CD4-positive, alpha-beta T cell (primary cell): Measurements from ENCODE around the gene BAK1. TPM values are rescaled to one million over a fixed set of nuclear protein-coding genes. Genes with fewer than 3 reads are reported as not detected.
"Not testable (repeated sequence)": the region's sequence is repeated elsewhere in the genome, so short reads cannot be mapped to it uniquely, and the experiment has no call there.

Source experiments
- ATAC-seq: fragments of 200-7000 bp; cut with Tn5 transposase; one replicate; pipeline ENCODE4 v1.10.0; 2022; ENCODE audit warnings: mild to moderate bottlenecking; ENCODE audit not compliant: poor library complexity
- CTCF ChIA-PET: fragments of 350-600 bp; sonication (Branson Sonifier 250); formaldehyde crosslinking; loops from one replicate; lab custom pipeline; 2021; ENCODE audit warnings: antibody characterized with exemption, inconsistent platforms; lab: Charles Lee
- POLR2A ChIA-PET: fragments of 350-600 bp; sonication (Branson Sonifier 250); formaldehyde crosslinking; loops from one replicate; lab custom pipeline; 2021; ENCODE audit warnings: antibody characterized with exemption, inconsistent platforms; lab: Charles Lee
- DNase-seq, 14 experiments: peaks; one replicate each; pipeline ENCODE4 v3.0.0-alpha.2; 2013 to 2020; ENCODE audit warnings: mixed read lengths in 2 of 14
- H3K27ac ChIP-seq, 2 donors: one replicate each; pipeline versions ENCODE4 v1.5.1 to v1.7.0; 2013; ENCODE audit warnings: low read length in 2 of 2, low read depth in 1 of 2, mild to moderate bottlenecking in 1 of 2
- H3K27me3 ChIP-seq, 2 experiments: 1 replicate in 1 of 2; 2 replicates in 1 of 2; pipeline versions ENCODE4 v1.6.1 to v1.7.0; 2013; ENCODE audit warnings: low read length in 2 of 2, control low read depth in 1 of 2, mild to moderate bottlenecking in 1 of 2, moderate library complexity in 1 of 2; ENCODE audit not compliant: insufficient read depth in 2 of 2, control insufficient read depth in 1 of 2
- H3K36me3 ChIP-seq: one replicate; pipeline ENCODE4 v1.6.1; 2013; ENCODE audit warnings: low read length, control low read depth; ENCODE audit not compliant: insufficient read depth
- H3K4me1 ChIP-seq: one replicate; pipeline ENCODE4 v1.6.1; 2013; ENCODE audit warnings: low read length, control low read depth; ENCODE audit not compliant: insufficient read depth
- H3K4me3 ChIP-seq: one replicate; pipeline ENCODE4 v1.5.1; 2013; ENCODE audit warnings: mild to moderate bottlenecking, low read length, moderate library complexity
- H3K9me3 ChIP-seq, 2 experiments: 1 replicate in 1 of 2; 2 replicates in 1 of 2; pipeline versions ENCODE4 v1.6.1 to v1.7.0; 2013; ENCODE audit warnings: low read length in 2 of 2, mild to moderate bottlenecking in 2 of 2, control low read depth in 1 of 2, moderate library complexity in 1 of 2; ENCODE audit not compliant: control insufficient read depth in 1 of 2, insufficient read depth in 1 of 2
- H3K27ac Mint-ChIP-seq: one replicate; pipeline ENCODE4 v1.8.0; 2020; ENCODE audit warnings: mixed read lengths
- H3K27me3 Mint-ChIP-seq: one replicate; pipeline ENCODE4 v1.8.0; 2021; ENCODE audit warnings: mixed read lengths
- H3K36me3 Mint-ChIP-seq: one replicate; pipeline ENCODE4 v1.8.0; 2021; ENCODE audit warnings: low read depth, mixed read lengths
- H3K4me1 Mint-ChIP-seq: one replicate; pipeline ENCODE4 v1.8.0; 2021; ENCODE audit warnings: low read depth, mixed read lengths
- H3K4me3 Mint-ChIP-seq: one replicate; pipeline ENCODE4 v1.8.0; 2020; ENCODE audit warnings: mild to moderate bottlenecking, mixed read lengths
- H3K9me3 Mint-ChIP-seq: one replicate; pipeline ENCODE4 v1.8.0; 2020; ENCODE audit warnings: mixed read lengths
- CTCF ChIP-seq: fragments of 200-600 bp; IDR thresholded peaks from one replicate; pipeline ENCODE4 v1.8.0; 2022; ENCODE audit warnings: antibody characterized with exemption, mild to moderate bottlenecking
- intact Hi-C, 2 experiments: fragments of 100-400 bp; cut with DNase I in 1 of 2; cut with micrococcal nuclease in 1 of 2; formaldehyde crosslinking; loops; one replicate each; pipeline versions ENCODE4 v1.15.1 to v1.9.0; 2023 to 2025; cut with DNase I, micrococcal nuclease
- total RNA-seq, 174 experiments: library from RNA in 2 of 174; stranded (reverse) in 2 of 174; gene quantifications; one replicate each; pipeline ENCODE4 v1.2.3 and lab custom pipeline; 2021 to 2026

The BAK1 gene
- total RNA-seq, 2 experiments from 2014 or later, result 38.3 to 40.8 TPM

GRCh38 chr6:33540768-33541167, 39.3 kb downstream of the BAK1 start:
- Histone ChIP-seq H3K27ac (no peak overlapping the region), H3K36me3 (no peaks in the 10 kb centered on the region), H3K4me1 (no peaks in the 10 kb centered on the region), H3K4me3 (no peak overlapping the region), H3K9me3 (no peaks in the 10 kb centered on the region), H3K27me3 (no peaks in the 10 kb centered on the region)
- DNase-seq (no peak), ATAC-seq (no peak)
- H3K4me3 Mint-ChIP-seq, result no peak overlapping the region
- TF ChIP-seq CTCF, result no peak
- no peaks in the 10 kb centered on the region for H3K27me3 Mint-ChIP-seq
- H3K27ac Mint-ChIP-seq, result no peak overlapping the region
- ChIA-PET CTCF (no interaction called here), POLR2A (no interaction called here)
- no peaks in the 10 kb centered on the region for H3K9me3 Mint-ChIP-seq
- no peaks in the 10 kb centered on the region for H3K36me3 Mint-ChIP-seq
- no peaks in the 10 kb centered on the region for H3K4me1 Mint-ChIP-seq
- intact Hi-C loops, result no loop called here

- intact Hi-C loops, result loop anchor here (2.0 to 5.0 kb wide), 3 partner anchors 36 to 142 kb away; partner anchors contain the start of genes KIFC1 (in 1 of the 2) and ZBTB9 (in 1 of the 2)
Measured at GRCh38 chr6:33534702-33535101, 45.4 kb downstream of the BAK1 start.

GRCh38 chr6:33533163-33533869, 46.8 kb downstream of the BAK1 start:
- intact Hi-C loops, result loop anchor here in 1 of 2 experiments (1.0 to 5.0 kb wide), 5 partner anchors 37 to 141 kb away; partner anchors contain the start of genes KIFC1 and ZBTB9
- H3K4me3 ChIP-seq, result peak overlapping the region; percentile 49
- H3K36me3 ChIP-seq, H3K9me3 ChIP-seq, H3K9me3 Mint-ChIP-seq, H3K27me3 Mint-ChIP-seq, H3K36me3 Mint-ChIP-seq, H3K27me3 ChIP-seq: not testable (repeated sequence)
- CTCF ChIA-PET, result interaction anchor here (0.9 to 1.5 kb wide), 2 partner anchors 38 to 46 kb away, joined by 3 to 5 read pairs; partner anchors contain the start of gene BAK1
- Mint-ChIP-seq H3K4me3 (peak overlapping the region; percentile 83), H3K27ac (peak overlapping the region; percentile 83), H3K4me1 (peaks cover 18% of the 10 kb centered on the region)
- H3K27ac ChIP-seq, result peak overlapping the region in 1 of 2 donors; percentile 55
- ATAC-seq, result peak; percentile 81
- peak; percentile 31 to 84 (median 61) for DNase-seq
- H3K4me1 ChIP-seq, result peaks cover 17% of the 10 kb centered on the region
- POLR2A ChIA-PET, result interaction anchor here (0.6 to 2.0 kb wide), 11 partner anchors 15 to 1338 kb away, joined by 3 to 27 read pairs (median 5); partner anchors contain the start of genes BAK1, UQCC2 and ZBTB9

More at GRCh38 chr6:33534702-33535101, 45.4 kb downstream of the BAK1 start:
- Histone ChIP-seq H3K36me3 (no peaks in the 10 kb centered on the region), H3K4me3 (no peak overlapping the region), H3K27ac (no peak overlapping the region), H3K27me3 (no peaks in the 10 kb centered on the region), H3K4me1 (peaks cover 17% of the 10 kb centered on the region), H3K9me3 (no peaks in the 10 kb centered on the region)
- no peaks in the 10 kb centered on the region for H3K9me3 Mint-ChIP-seq
- DNase-seq (no peak), ATAC-seq (no peak)
- peak overlapping the region; percentile 8 for H3K27ac Mint-ChIP-seq
- no peaks in the 10 kb centered on the region for H3K36me3 Mint-ChIP-seq
- TF ChIP-seq CTCF, result no peak
- no peaks in the 10 kb centered on the region for H3K27me3 Mint-ChIP-seq
- H3K4me3 Mint-ChIP-seq, result no peak overlapping the region
- POLR2A ChIA-PET, result no interaction called here
- peaks cover 18% of the 10 kb centered on the region for H3K4me1 Mint-ChIP-seq
- CTCF ChIA-PET, result interaction anchor here (1.5 kb wide), 1 partner anchor 45 kb away, joined by 5 read pairs; the partner anchor contains the start of gene BAK1

- not testable (repeated sequence) for DNase-seq, H3K9me3 ChIP-seq, H3K27me3 ChIP-seq, H3K4me3 ChIP-seq, ATAC-seq, H3K27me3 Mint-ChIP-seq, H3K27ac ChIP-seq, H3K9me3 Mint-ChIP-seq, H3K4me3 Mint-ChIP-seq, H3K36me3 Mint-ChIP-seq, H3K27ac Mint-ChIP-seq, H3K36me3 ChIP-seq
- intact Hi-C loops, result loop anchor here in 1 of 2 experiments (2.0 to 5.0 kb wide), 4 partner anchors 46 to 140 kb away; partner anchors contain the start of genes KIFC1 and ZBTB9
- POLR2A ChIA-PET, result interaction anchor here (1.2 to 2.0 kb wide), 6 partner anchors 39 to 188 kb away, joined by 4 to 27 read pairs (median 6); partner anchors contain the start of genes BAK1 and ZBTB9
- peaks cover 17% of the 10 kb centered on the region for H3K4me1 ChIP-seq
- CTCF ChIA-PET, result interaction anchor here (0.7 kb wide), 1 partner anchor 54 kb away, joined by 3 read pairs; no protein-coding TSS in a partner anchor
- H3K4me1 Mint-ChIP-seq, result peaks cover 18% of the 10 kb centered on the region
Measured at GRCh38 chr6:33532431-33532830, 47.6 kb downstream of the BAK1 start.

GRCh38 chr6:33530617-33531016, 49.5 kb downstream of the BAK1 start:
- H3K9me3 Mint-ChIP-seq, H3K27me3 Mint-ChIP-seq, CTCF ChIA-PET, H3K27ac Mint-ChIP-seq, H3K27me3 ChIP-seq, H3K27ac ChIP-seq, H3K4me3 ChIP-seq, ATAC-seq, H3K36me3 Mint-ChIP-seq, H3K9me3 ChIP-seq, H3K36me3 ChIP-seq, H3K4me3 Mint-ChIP-seq, DNase-seq: not testable (repeated sequence)
- POLR2A ChIA-PET, result interaction anchor here (0.7 kb wide), 1 partner anchor 76 kb away, joined by 3 read pairs; the partner anchor contains the start of gene ZBTB9
- peaks cover 17% of the 10 kb centered on the region for H3K4me1 ChIP-seq
- H3K4me1 Mint-ChIP-seq, result peaks cover 18% of the 10 kb centered on the region
- intact Hi-C loops, result loop anchor here in 1 of 2 experiments (5.0 kb wide), 2 partner anchors 78 to 138 kb away; partner anchors contain the start of genes KIFC1 and ZBTB9
